Tibial nerve (tissue), 4 donors: ENCODE data around the gene CORO2B. TPM values are rescaled to one million over a fixed set of nuclear protein-coding genes. Genes with fewer than 3 reads are reported as not detected.
A peak's percentile ranks its signal among the peaks of the same experiment; 100 is the strongest.

Experiments used
- DNase-seq, 2 donors: peaks; one replicate each; pipeline ENCODE4 v3.0.0-alpha.2; 2019; ENCODE audit warnings: low spot score in 2 of 2
- H3K27ac ChIP-seq, 4 donors: fragments of 200-600 bp; sonication (generic) in 3 of 4; one replicate each; pipeline ENCODE4 v1.5.1; 2017 to 2019; ENCODE audit warnings: mild to moderate bottlenecking in 1 of 4
- H3K27me3 ChIP-seq, 2 donors: fragments of 200-600 bp; sonication (generic) in 1 of 2; one replicate each; pipeline versions ENCODE4 v1.5.1 to v1.6.0; 2017 to 2019
- H3K36me3 ChIP-seq, 3 donors: fragments of 200-600 bp; sonication (generic); one replicate each; pipeline ENCODE4 v1.5.1; 2018 to 2019
- H3K4me1 ChIP-seq, 4 donors: fragments of 200-600 bp; sonication (generic) in 3 of 4; one replicate each; pipeline ENCODE4 v1.5.1; 2017 to 2019
- H3K4me3 ChIP-seq, 4 donors: fragments of 200-600 bp; sonication (generic) in 3 of 4; one replicate each; pipeline ENCODE4 v1.5.1; 2017 to 2019; ENCODE audit warnings: mild to moderate bottlenecking in 1 of 4, moderate library complexity in 1 of 4
- H3K9me3 ChIP-seq, 4 donors: fragments of 200-600 bp; sonication (generic) in 3 of 4; one replicate each; pipeline ENCODE4 v1.5.1; 2017 to 2019
- CTCF ChIP-seq, 5 experiments: fragments of 200-600 bp in 3 of 5; fragments of 450-650 bp in 2 of 5; sonication (generic) in 3 of 5; IDR thresholded peaks; one replicate each; pipeline ENCODE4 v1.5.1; 2016 to 2019; ENCODE audit warnings: antibody characterized with exemption in 5 of 5, mild to moderate bottlenecking in 3 of 5, moderate library complexity in 2 of 5
- EP300 ChIP-seq, 2 donors: sonication (generic); formaldehyde crosslinking; IDR thresholded peaks; one replicate each; pipeline ENCODE4 v1.6.1; 2017; ENCODE audit warnings: antibody characterized with exemption in 2 of 2, mild to moderate bottlenecking in 1 of 2
- POLR2A ChIP-seq, 2 donors: fragments of 450-650 bp; IDR thresholded peaks; one replicate each; pipeline ENCODE4 v1.6.1; 2017; ENCODE audit warnings: antibody characterized with exemption in 2 of 2, mild to moderate bottlenecking in 2 of 2, moderate library complexity in 2 of 2
- WGBS, 2 donors: methylation state at CpG; one replicate each; pipeline ENCODE4 v1.1.5; 2018; 5-methylcytosine and 5-hydroxymethylcytosine counted together
- total RNA-seq, 4 donors: library from RNA; depleted of rRNA; stranded (reverse); fragments of >200 nt; gene quantifications; one replicate each; pipeline ENCODE4 v1.1.0, GENCODE V29; 2016

The CORO2B gene
- total RNA-seq, 4 donors from 2014 or later: 6.3 to 12.6 (median 9.6) TPM

GRCh38 chr15:68608206-68608843 lies 29.5 kb downstream of the CORO2B start:
- 15 to 31% methylated on average over 8 of the region's 8 CpGs for WGBS, 2 donors
- Histone ChIP-seq H3K4me1 (peaks cover 4 to 70% (median 26%) of the 10 kb centered on the region in 4 donors), H3K27me3 (no peaks in the 10 kb centered on the region), H3K27ac (peak overlapping the region; percentile 48 to 90 (median 79)), H3K9me3 (peaks cover 0 to 7% (median 0%) of the 10 kb centered on the region in 4 donors), H3K4me3 (no peak overlapping the region), H3K36me3 (no peaks in the 10 kb centered on the region)
- no peak for TF ChIP-seq POLR2A (IDR thresholded peaks at IDR 0.05)
- TF ChIP-seq CTCF (IDR thresholded peaks at IDR 0.05): peak in 2 of 5 experiments; percentile 13 to 19
- peak; percentile 75 to 94 for TF ChIP-seq EP300 (IDR thresholded peaks at IDR 0.05)
- DNase-seq: peak; percentile 75 to 77

- Histone ChIP-seq H3K4me1 (peaks cover 4 to 76% (median 28%) of the 10 kb centered on the region in 4 donors), H3K4me3 (no peak overlapping the region), H3K27me3 (no peaks in the 10 kb centered on the region), H3K36me3 (no peaks in the 10 kb centered on the region), H3K27ac (peak overlapping the region; percentile 48 to 90 (median 79)), H3K9me3 (peaks cover 0 to 7% (median 0%) of the 10 kb centered on the region in 4 donors)
- 58 to 64% methylated on average over 4 of the region's 4 CpGs for WGBS, 2 donors
- TF ChIP-seq POLR2A (IDR thresholded peaks at IDR 0.05) (no peak), EP300 (IDR thresholded peaks at IDR 0.05) (no peak), CTCF (IDR thresholded peaks at IDR 0.05) (no peak)
- DNase-seq: no peak
These were observed 30.0 kb downstream of the CORO2B start for GRCh38 chr15:68608844-68609232.

- TF ChIP-seq EP300 (IDR thresholded peaks at IDR 0.05): peak in 1 of 2 donors; percentile 83
- no peak for TF ChIP-seq CTCF (IDR thresholded peaks at IDR 0.05)
- TF ChIP-seq POLR2A (IDR thresholded peaks at IDR 0.05): no peak
- H3K27me3 ChIP-seq: no peaks in the 10 kb centered on the region
- H3K9me3 ChIP-seq: peaks cover 0 to 7% (median 0%) of the 10 kb centered on the region in 4 donors
- peak overlapping the region; percentile 37 to 90 (median 79) for H3K27ac ChIP-seq
- peaks cover 4 to 80% (median 35%) of the 10 kb centered on the region in 4 donors for H3K4me1 ChIP-seq
- no peaks in the 10 kb centered on the region for H3K36me3 ChIP-seq
- 42 to 71% methylated on average over 7 of the region's 7 CpGs for WGBS, 2 donors
- DNase-seq: peak; percentile 74 to 90
- no peak overlapping the region for H3K4me3 ChIP-seq
These were observed 30.8 kb downstream of the CORO2B start for GRCh38 chr15:68609629-68610028.

GRCh38 chr15:68610825-68611224 lies 32.0 kb downstream of the CORO2B start:
- 60 to 69% methylated on average over 8 of the region's 8 CpGs for WGBS, 2 donors
- no peak overlapping the region for H3K4me3 ChIP-seq
- no peak for TF ChIP-seq CTCF (IDR thresholded peaks at IDR 0.05)
- peak in 1 of 2 donors; percentile 43 for TF ChIP-seq EP300 (IDR thresholded peaks at IDR 0.05)
- H3K27ac ChIP-seq: peak overlapping the region in 3 of 4 donors; percentile 51 to 90 (median 83)
- H3K36me3 ChIP-seq: no peaks in the 10 kb centered on the region
- H3K4me1 ChIP-seq: peaks cover 4 to 83% (median 41%) of the 10 kb centered on the region in 4 donors
- H3K9me3 ChIP-seq: peaks cover 0 to 7% (median 0%) of the 10 kb centered on the region in 4 donors
- no peaks in the 10 kb centered on the region for H3K27me3 ChIP-seq
- DNase-seq: no peak

- WGBS, 2 donors: 94 to 96% methylated on average over 3 of the region's 3 CpGs
These were observed 33.7 kb downstream of the CORO2B start for GRCh38 chr15:68612503-68612902.

More at GRCh38 chr15:68612503-68612902, 33.7 kb downstream of the CORO2B start:
- Histone ChIP-seq H3K27ac (peak overlapping the region in 2 of 4 donors; percentile 88 to 90), H3K36me3 (no peaks in the 10 kb centered on the region), H3K4me1 (peaks cover 4 to 88% (median 40%) of the 10 kb centered on the region in 4 donors), H3K9me3 (no peaks in the 10 kb centered on the region), H3K4me3 (no peak overlapping the region), H3K27me3 (no peaks in the 10 kb centered on the region)
- no peak for TF ChIP-seq EP300 (IDR thresholded peaks at IDR 0.05)
- TF ChIP-seq CTCF (IDR thresholded peaks at IDR 0.05): no peak
- TF ChIP-seq POLR2A (IDR thresholded peaks at IDR 0.05): no peak
- DNase-seq: no peak
